SK-N-SH treated with all-trans-retinoic acid at 6 μM for 48 hours (cell line): Measurements from ENCODE around the gene ACKR3.

Source experiments
- ATAC-seq: fragments of 200-7000 bp; cut with Tn5 transposase; 3 replicates; pipeline ENCODE4 v1.9.1; 2020; ENCODE audit warnings: mild to moderate bottlenecking, moderate library complexity
- ARNTL ChIP-seq: fragments of 450-650 bp; formaldehyde crosslinking; IDR thresholded peaks from 2 replicates; pipeline ENCODE4 v1.5.0; 2020; ENCODE audit warnings: low read depth, mild to moderate bottlenecking, moderate library complexity, borderline replicate concordance
- BACH2 ChIP-seq: fragments of 250-450 bp; sonication (Bioruptor Pico); IDR thresholded peaks from 2 replicates; pipeline ENCODE4 v1.9.0; 2021; ENCODE audit warnings: mild to moderate bottlenecking, borderline replicate concordance
- CREB5 ChIP-seq: fragments of 250-450 bp; sonication (Bioruptor Pico); IDR thresholded peaks from 2 replicates; pipeline ENCODE4 v1.5.1; 2020; ENCODE audit warnings: low read depth, mild to moderate bottlenecking, moderate library complexity
- CSRNP3 ChIP-seq: fragments of 250-450 bp; sonication (Bioruptor Pico); IDR thresholded peaks from 2 replicates; pipeline ENCODE4 v1.5.1; 2021; ENCODE audit warnings: mild to moderate bottlenecking, moderate library complexity
- ESRRG ChIP-seq: fragments of 250-450 bp; sonication (Bioruptor Pico); IDR thresholded peaks from 2 replicates; pipeline ENCODE4 v1.6.1; 2021; ENCODE audit warnings: mild to moderate bottlenecking
- GLIS3 ChIP-seq: fragments of 250-450 bp; sonication (Bioruptor Pico); IDR thresholded peaks from 2 replicates; pipeline ENCODE4 v1.5.0; 2020; ENCODE audit warnings: mild to moderate bottlenecking, moderate library complexity
- OSR1 ChIP-seq: fragments of 250-450 bp; sonication (Bioruptor Pico); IDR thresholded peaks from 2 replicates; pipeline ENCODE4 v1.8.0; 2022; ENCODE audit warnings: moderate library complexity, mild to moderate bottlenecking, inconsistent platforms
- PATZ1 ChIP-seq: fragments of 250-450 bp; sonication (Bioruptor Pico); IDR thresholded peaks from 2 replicates; pipeline ENCODE4 v1.8.0; 2020; ENCODE audit warnings: mild to moderate bottlenecking, moderate library complexity, borderline replicate concordance
- PPARA ChIP-seq: fragments of 250-450 bp; sonication (Bioruptor Pico); IDR thresholded peaks from 2 replicates; pipeline ENCODE4 v1.5.0; 2020; ENCODE audit warnings: mild to moderate bottlenecking, borderline replicate concordance
- RARB ChIP-seq: fragments of 250-450 bp; sonication (Bioruptor Pico); IDR thresholded peaks from 2 replicates; pipeline ENCODE4 v1.8.0; 2021; ENCODE audit warnings: mild to moderate bottlenecking, moderate library complexity
- SNAI2 ChIP-seq: fragments of 250-450 bp; sonication (Bioruptor Pico); IDR thresholded peaks from 2 replicates; pipeline ENCODE4 v1.5.0; 2020; ENCODE audit warnings: mild to moderate bottlenecking, moderate library complexity
- TCF4 ChIP-seq: fragments of 250-450 bp; sonication (Bioruptor Pico); IDR thresholded peaks from 2 replicates; pipeline ENCODE4 v1.8.0; 2021; ENCODE audit warnings: mild to moderate bottlenecking, moderate library complexity, borderline replicate concordance
- TSHZ2 ChIP-seq: fragments of 250-450 bp; sonication (Bioruptor Pico); IDR thresholded peaks from 2 replicates; pipeline ENCODE4 v1.5.0; 2020; ENCODE audit warnings: mild to moderate bottlenecking, moderate library complexity
- ZC3H10 ChIP-seq: fragments of 250-450 bp; sonication (Bioruptor Pico); IDR thresholded peaks from 2 replicates; pipeline ENCODE4 v1.5.1; 2021; ENCODE audit warnings: mild to moderate bottlenecking, moderate library complexity
- ZFP30 ChIP-seq: fragments of 450-650 bp; formaldehyde crosslinking; IDR thresholded peaks from 2 replicates; pipeline ENCODE4 v1.5.0; 2022; ENCODE audit warnings: mild to moderate bottlenecking, moderate library complexity
- ZNF565 ChIP-seq: fragments of 450-650 bp; formaldehyde crosslinking; conservative IDR thresholded peaks from 2 replicates; pipeline ENCODE4 v1.5.0; 2020; ENCODE audit warnings: low read depth, mild to moderate bottlenecking, moderate library complexity
- ZNF8 ChIP-seq: fragments of 450-650 bp; formaldehyde crosslinking; IDR thresholded peaks from 2 replicates; pipeline ENCODE4 v1.5.0; 2020; ENCODE audit warnings: mild to moderate bottlenecking, moderate library complexity

ACKR3 gene

GRCh38 chr2:236627193-236627592 lies 57.6 kb downstream of the ACKR3 start:
- ATAC-seq, result no peak
- TF ChIP-seq GLIS3, result no peak
- no peak for TF ChIP-seq PPARA (CRISPR knock-in tag)
- TF ChIP-seq ARNTL, result no peak
- no peak for TF ChIP-seq TSHZ2 (CRISPR knock-in tag)
- TF ChIP-seq ZC3H10 (CRISPR knock-in tag), result no peak
- TF ChIP-seq TCF4 (CRISPR knock-in tag), result no peak
- TF ChIP-seq OSR1, result no peak
- no peak for TF ChIP-seq CSRNP3 (CRISPR knock-in tag)
- TF ChIP-seq ZFP30, result no peak
- no peak for TF ChIP-seq BACH2 (CRISPR knock-in tag)
- TF ChIP-seq PATZ1 (CRISPR knock-in tag), result no peak
- no peak for TF ChIP-seq ESRRG (CRISPR knock-in tag)
- TF ChIP-seq ZNF8, result no peak
- no peak for TF ChIP-seq CREB5 (CRISPR knock-in tag)
- TF ChIP-seq RARB (CRISPR knock-in tag), result no peak
- no peak for TF ChIP-seq ZNF565 (CRISPR knock-in tag)
- TF ChIP-seq SNAI2 (CRISPR knock-in tag), result no peak
- TF ChIP-seq, all 23 proteins: peak for 0

GRCh38 chr2:236627841-236628240 lies 58.2 kb downstream of the ACKR3 start:
- no peak for ATAC-seq

More at GRCh38 chr2:236627841-236628240, 58.2 kb downstream of the ACKR3 start:
- no peak for TF ChIP-seq TSHZ2 (CRISPR knock-in tag)
- no peak for TF ChIP-seq OSR1
- TF ChIP-seq BACH2 (CRISPR knock-in tag), result no peak
